ENCODE data around the gene ETS1.

Gene ETS1
- 1,307 to 2,200 (median 1,578) reads per million in 4 donors for total RNA-seq

- no peak for DNase-seq
Measured at GRCh38 chr11:128587415-128587814, at the start of gene ETS1. ETS1 (minus strand) TSS chr11:128587558; CDS start chr11:128573130, 14,428 bp downstream.

GRCh38 chr11:128634395-128634794 lies 47.0 kb upstream of the ETS1 start:
- no peak for DNase-seq

DNA sequence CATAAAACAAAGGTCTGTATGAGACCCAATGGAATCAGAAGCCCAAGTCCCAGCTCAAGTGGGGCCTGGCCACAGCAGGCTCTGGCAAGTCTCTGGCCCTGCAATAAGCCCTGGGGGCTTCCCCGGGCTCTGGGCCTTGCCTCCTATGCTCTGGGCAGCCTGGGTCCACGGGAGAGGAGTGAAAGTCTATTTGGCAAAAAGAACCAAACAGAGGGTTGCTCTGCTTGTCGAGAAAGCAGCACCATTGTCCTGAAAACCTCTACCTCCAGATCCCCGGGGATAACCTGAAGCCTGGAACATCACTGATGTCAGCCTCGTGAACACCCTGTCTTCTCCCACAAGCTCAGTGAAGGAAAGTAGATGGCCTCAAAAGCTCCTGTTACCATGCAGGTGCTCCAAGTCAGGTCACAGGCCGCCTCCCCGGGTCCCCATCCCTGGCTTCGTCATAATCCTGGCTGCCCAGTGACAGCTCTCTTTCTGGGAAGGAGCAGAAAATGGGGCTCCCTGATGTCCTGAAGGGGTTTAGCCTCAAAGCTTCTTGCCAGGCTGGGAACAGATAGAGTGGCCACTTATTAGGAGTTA lies 46.1 kb upstream of the ETS1 start:
- no peak for DNase-seq

DNA sequence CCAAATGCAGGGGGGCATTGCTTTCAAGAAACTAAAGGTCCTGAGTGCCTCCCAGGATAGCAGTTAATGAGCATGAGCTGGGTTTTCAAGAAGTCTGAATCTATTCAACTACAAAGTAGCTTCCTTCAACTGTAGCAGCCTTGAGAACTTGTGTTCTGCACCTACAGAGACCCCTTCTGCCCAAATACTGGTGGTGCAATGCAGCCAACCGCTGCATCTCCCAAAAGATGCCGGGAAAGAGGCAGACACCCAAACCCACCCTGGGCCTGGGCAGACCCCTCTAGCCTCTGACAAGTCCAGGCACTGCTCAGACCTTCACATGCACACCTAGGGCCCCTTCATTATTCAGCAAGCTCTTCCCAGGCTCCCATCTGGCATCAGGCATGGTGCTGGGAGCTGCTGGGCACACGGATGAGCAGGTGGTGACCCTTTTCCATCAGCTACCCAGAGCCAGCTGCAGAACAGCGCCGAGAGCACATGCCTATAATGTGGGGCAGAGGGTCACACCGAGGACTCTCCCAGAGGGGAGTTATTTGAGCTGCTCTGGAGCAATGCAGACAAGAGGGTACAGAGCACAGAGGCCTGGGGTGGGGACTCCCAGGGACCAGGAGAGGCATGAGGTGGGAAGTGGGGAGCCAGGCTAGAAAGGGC lies 44.9 kb upstream of the ETS1 start:
- peak in 2 of 5 donors; percentile 26 to 66 for DNase-seq

DNA sequence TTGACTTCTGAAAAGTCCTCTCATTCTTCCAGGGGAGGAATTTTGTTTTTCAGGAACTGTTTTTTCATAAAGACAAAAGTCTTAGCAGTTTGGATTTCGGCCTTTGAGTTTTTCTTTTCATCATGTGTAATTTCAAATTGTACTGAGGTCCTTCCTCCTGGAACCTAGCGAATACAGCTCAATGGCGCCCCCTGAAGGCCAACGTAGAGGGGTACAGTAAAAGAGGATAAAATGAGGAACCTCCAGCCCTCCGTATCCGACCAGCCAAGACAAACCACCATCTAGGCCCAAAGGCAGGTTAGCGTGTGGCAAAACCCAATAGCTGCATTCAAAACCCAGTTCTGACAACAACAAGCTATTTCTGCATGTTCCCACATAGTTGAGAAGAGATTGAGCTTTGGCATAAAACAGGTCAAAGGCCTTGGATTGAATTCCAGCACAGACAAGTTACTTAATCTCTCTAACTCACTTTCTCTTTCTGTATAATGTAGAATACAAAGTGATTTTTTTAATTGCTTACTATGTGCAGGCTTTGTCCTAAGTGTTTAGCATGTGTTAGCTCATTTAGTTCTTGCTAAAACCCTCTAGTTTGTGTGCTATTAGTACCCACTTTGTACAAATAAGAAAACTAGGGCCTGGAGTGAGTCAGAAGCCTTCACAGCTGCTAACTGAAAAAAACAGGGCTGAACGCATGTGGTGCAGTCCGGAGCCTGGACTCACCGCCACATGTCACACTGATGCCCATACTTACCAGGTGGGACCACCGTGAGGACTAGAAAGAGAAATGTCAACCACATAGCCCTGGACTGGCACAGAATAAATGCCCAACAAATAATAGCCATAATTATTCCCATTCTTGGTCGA lies 43.2 kb upstream of the ETS1 start:
- peak; percentile 73 to 92 (median 85) for DNase-seq

DNA sequence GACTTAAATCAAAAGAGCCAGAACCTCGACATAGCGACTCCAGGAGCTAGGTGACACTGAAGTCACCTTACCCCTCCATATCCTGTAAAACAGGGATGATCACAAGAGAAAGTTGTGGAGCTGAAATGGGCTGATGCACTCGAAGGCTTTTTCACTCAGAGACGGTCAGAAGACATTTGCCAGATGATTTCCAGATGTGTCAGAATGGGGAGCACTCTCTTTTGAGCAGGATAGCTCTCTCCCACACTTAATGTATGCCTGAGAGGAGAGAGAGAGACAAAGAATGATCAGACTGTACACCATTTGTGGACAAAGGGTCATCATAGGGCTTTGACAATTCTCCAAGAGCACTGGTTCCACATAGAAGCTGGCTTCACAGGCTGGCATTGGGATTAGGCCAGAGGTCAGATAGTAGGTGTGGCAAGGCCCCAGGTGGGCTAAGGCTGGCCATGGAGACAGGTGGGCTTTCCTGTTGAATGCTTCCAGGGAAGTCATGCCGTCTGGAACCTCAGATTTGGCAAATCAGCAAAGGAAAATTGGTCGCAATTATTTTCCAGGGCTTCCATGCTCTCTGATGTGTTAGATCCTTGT lies 42.3 kb upstream of the ETS1 start:
- peak in 1 of 5 donors; percentile 33 for DNase-seq

- DNase-seq = peak in 1 of 5 donors; percentile 63
Measured at GRCh38 chr11:128628686-128629085, 41.3 kb upstream of the ETS1 start.

- no peak for DNase-seq
Measured at GRCh38 chr11:128628325-128628673, 40.9 kb upstream of the ETS1 start.

DNA sequence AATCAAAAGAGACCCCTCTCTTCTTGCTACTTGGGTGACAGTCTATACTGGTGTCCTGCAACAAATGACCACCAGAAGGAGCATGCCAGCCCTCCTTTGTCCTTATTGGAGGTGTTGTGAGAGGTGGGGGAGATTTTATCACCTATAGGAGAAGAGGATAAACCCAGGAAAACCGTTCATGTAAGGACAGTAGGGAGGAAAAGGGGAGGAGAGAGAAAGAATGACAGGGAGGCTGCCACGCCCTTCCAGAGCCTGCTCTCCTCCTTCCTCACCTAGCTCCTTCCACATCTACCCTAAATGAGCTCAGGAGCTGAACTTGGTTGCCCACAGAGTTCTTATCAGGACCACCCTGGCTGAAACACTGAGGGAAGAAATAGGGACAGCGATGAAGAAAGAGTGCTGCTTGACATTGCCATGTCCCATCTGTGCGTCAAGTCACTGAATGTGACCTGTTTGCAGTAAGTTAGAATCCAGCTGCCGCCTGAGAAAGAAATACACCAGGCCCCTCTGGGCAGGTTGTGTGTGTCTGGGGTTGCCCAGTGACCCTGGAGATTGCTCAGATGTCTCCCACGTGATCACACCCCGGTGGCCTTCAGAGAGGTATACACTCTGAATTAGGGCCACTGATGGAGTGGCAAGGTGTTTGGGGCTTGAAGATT lies 40.4 kb upstream of the ETS1 start:
- DNase-seq = peak in 1 of 5 donors; percentile 62

DNA sequence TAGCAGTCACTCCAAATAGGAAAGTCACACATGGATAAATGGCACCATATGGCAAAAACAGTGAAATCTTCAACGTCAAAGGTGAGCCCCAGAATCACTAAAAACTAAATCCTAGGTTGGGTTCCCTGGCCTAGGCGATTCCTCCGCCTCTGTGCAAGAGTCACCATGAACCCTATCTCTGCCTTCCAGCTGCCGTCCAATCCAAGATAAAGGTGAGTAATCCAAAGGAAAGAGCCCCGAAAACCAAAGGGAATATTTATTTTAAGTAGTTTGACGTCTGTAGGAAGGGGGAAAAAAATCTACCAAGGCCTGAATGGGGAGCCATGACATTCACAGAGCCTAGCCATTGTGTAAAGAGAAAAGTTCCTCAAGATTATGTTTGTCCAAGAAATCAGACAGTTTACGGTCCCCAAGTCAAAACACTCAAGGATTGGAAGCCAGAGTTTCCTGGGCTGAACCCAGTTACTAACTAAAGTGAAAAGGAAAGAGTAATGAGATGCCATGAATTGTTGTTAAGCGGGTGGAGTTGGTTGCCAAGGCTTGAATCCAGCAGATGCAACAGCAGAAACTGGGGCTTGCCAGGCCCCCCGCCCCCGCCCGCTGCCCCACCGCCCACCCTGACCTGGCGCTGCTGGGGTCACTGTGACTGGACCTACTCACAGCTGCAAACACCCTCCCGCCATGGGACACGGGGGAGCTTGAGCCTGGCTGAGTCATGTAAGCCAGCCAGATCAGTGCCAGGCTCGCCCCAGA lies 39.7 kb upstream of the ETS1 start:
- no peak for DNase-seq

DNA sequence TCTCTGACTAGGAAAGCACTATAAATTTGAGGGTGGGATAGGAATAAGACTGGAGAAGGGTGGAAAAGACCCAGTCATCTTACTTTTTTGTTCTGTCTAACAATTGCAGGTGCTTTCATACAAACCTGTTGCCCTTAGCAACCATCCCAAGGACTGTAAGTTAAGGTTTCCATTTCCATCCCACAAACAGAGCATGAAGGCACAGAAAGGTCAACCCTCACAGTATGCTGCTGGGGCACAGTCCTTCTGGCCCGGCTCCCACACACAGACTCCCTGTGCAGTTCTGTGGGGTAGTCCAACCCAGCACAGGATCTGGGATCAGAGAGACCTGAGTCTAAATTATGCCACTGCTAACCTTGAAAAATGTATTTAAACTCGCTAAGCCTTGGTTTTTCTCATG lies 38.4 kb upstream of the ETS1 start:
- peak in 1 of 5 donors; percentile 16 for DNase-seq

DNA sequence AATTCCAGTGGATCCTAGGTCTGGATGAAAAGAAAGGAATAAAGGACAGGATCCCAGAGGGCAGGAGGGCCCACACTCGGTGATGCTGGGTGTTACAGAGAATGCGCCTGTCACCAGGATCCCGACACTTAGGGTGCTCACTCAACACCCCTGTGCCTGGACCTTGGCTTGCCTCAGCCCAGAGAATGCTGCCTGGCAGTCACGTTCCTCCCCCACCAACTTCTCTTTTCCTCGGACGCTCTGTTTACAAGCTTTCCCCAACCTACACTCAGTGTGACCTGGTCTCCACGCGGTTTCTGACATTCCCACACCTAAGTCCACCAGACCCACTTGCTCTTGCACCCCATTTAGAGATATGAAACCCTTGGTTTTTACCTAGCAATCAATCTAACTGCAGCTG lies 38.0 kb upstream of the ETS1 start:
- no peak for DNase-seq

- DNase-seq = peak in 4 of 5 donors; percentile 44 to 86 (median 54)
Measured at GRCh38 chr11:128624269-128625175, 37.2 kb upstream of the ETS1 start.

- DNase-seq = peak in 1 of 5 donors; percentile 20
Measured at GRCh38 chr11:128623091-128623490, 35.7 kb upstream of the ETS1 start.

GRCh38 chr11:128621601-128622501 lies 34.5 kb upstream of the ETS1 start:
- no peak for DNase-seq

GRCh38 chr11:128620309-128621100 lies 33.1 kb upstream of the ETS1 start:
- DNase-seq = no peak

DNA sequence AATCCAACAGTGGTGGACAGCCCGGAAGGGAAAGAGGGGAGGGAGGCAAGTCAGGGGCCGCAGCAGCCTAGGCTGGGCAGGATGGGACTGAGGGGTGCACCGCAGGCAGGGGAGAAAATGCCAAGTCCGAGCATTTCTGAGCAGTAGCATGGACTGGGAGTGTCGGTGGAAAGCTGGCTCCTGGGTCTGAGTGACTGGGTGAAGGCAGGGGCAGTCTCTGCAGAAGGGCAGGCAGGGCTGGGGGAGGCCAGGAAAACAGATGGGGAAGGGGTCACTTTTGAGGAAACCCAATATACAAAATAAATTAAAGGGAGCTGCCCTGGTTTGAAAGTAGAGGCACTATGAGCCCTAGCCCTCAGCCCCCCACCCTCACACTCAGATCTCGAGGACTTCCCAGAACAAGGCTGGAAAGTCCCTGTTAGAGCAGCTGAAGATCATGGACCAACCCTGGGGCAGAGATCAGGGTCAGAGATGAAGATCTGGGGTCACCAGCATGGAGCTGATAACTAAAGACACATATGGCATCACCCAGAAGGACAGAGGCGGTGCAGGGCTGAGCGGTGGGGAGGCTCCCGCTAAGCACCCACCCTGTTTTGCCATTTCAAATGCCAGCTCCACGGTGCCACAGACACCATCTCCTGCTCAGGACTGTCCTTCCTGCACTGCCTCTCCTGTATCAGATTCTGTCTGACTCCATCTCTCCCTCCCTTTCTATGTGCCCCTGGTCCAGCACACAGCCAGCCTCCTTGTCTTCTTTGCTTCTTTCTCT lies 32.4 kb upstream of the ETS1 start:
- DNase-seq = peak in 1 of 5 donors; percentile 25

- no peak for DNase-seq
Measured at GRCh38 chr11:128619007-128619406, 31.6 kb upstream of the ETS1 start.

All from T-helper 1 cell (primary cell).